ENCODE data around the gene NUDT1. TPM values are rescaled to one million over a fixed set of nuclear protein-coding genes. Genes with fewer than 3 reads are reported as not detected.

The NUDT1 gene
- polyA plus RNA-seq, 2 donors, result 24.7 to 41.0 TPM

- peaks cover 4 to 17% of the 10 kb centered on the region in 2 donors for H3K36me3 ChIP-seq (ENCODE audit: control insufficient read depth in 2 of 2, insufficient read depth in 2 of 2, low read length in 1 of 2)
- 80 to 81% methylated on average over 24 to 27 of the region's 27 CpGs for WGBS, 2 donors
- H3K9me3 ChIP-seq (ENCODE audit: control insufficient read depth in 2 of 2, insufficient read depth in 1 of 2, low read depth in 1 of 2, low read length in 1 of 2), result no peaks in the 10 kb centered on the region
- no peak overlapping the region for H3K27ac ChIP-seq (ENCODE audit: low read depth in 2 of 2, low read length in 1 of 2)
- H3K4me1 ChIP-seq (ENCODE audit: control insufficient read depth in 2 of 2, insufficient read depth in 2 of 2, low read length in 1 of 2), result no peaks in the 10 kb centered on the region
- no peak overlapping the region for H3K4me3 ChIP-seq (ENCODE audit: low read depth in 1 of 2, low read length in 2 of 2)
- no peaks in the 10 kb centered on the region for H3K27me3 ChIP-seq (ENCODE audit: control insufficient read depth in 1 of 2, insufficient read depth in 2 of 2, low read length in 2 of 2)
These were observed 29.4 kb downstream of the NUDT1 start for GRCh38 chr7:2271273-2272026.

GRCh38 chr7:2272031-2272430 is 30.0 kb downstream of the NUDT1 start:
- 85 to 86% methylated on average over 9 of the region's 9 CpGs for WGBS, 2 donors
- no peaks in the 10 kb centered on the region for H3K27me3 ChIP-seq (ENCODE audit: control insufficient read depth in 1 of 2, insufficient read depth in 2 of 2, low read length in 2 of 2)
- H3K36me3 ChIP-seq (ENCODE audit: control insufficient read depth in 2 of 2, insufficient read depth in 2 of 2, low read length in 1 of 2), result peaks cover 4 to 17% of the 10 kb centered on the region in 2 donors
- no peaks in the 10 kb centered on the region for H3K9me3 ChIP-seq (ENCODE audit: control insufficient read depth in 2 of 2, insufficient read depth in 1 of 2, low read depth in 1 of 2, low read length in 1 of 2)
- no peak overlapping the region for H3K4me3 ChIP-seq (ENCODE audit: low read depth in 1 of 2, low read length in 2 of 2)
- no peak overlapping the region for H3K27ac ChIP-seq (ENCODE audit: low read depth in 2 of 2, low read length in 1 of 2)
- H3K4me1 ChIP-seq (ENCODE audit: control insufficient read depth in 2 of 2, insufficient read depth in 2 of 2, low read length in 1 of 2), result no peaks in the 10 kb centered on the region

- Histone ChIP-seq H3K27me3 (ENCODE audit: control insufficient read depth in 1 of 2, insufficient read depth in 2 of 2, low read length in 2 of 2) (no peaks in the 10 kb centered on the region), H3K4me3 (ENCODE audit: low read depth in 1 of 2, low read length in 2 of 2) (no peak overlapping the region), H3K36me3 (ENCODE audit: control insufficient read depth in 2 of 2, insufficient read depth in 2 of 2, low read length in 1 of 2) (peaks cover 4 to 20% of the 10 kb centered on the region in 2 donors), H3K9me3 (ENCODE audit: control insufficient read depth in 2 of 2, insufficient read depth in 1 of 2, low read depth in 1 of 2, low read length in 1 of 2) (no peaks in the 10 kb centered on the region), H3K4me1 (ENCODE audit: control insufficient read depth in 2 of 2, insufficient read depth in 2 of 2, low read length in 1 of 2) (no peaks in the 10 kb centered on the region), H3K27ac (ENCODE audit: low read depth in 2 of 2, low read length in 1 of 2) (no peak overlapping the region)
- WGBS, 2 donors, result 97 to 98% methylated on average over 20 of the region's 20 CpGs
These were observed 31.8 kb downstream of the NUDT1 start for GRCh38 chr7:2273866-2274265.

GRCh38 chr7:2274666-2275065 is 32.6 kb downstream of the NUDT1 start:
- no peak overlapping the region for H3K4me3 ChIP-seq (ENCODE audit: low read depth in 1 of 2, low read length in 2 of 2)
- H3K9me3 ChIP-seq (ENCODE audit: control insufficient read depth in 2 of 2, insufficient read depth in 1 of 2, low read depth in 1 of 2, low read length in 1 of 2), result no peaks in the 10 kb centered on the region
- peaks cover 4 to 18% of the 10 kb centered on the region in 2 donors for H3K36me3 ChIP-seq (ENCODE audit: control insufficient read depth in 2 of 2, insufficient read depth in 2 of 2, low read length in 1 of 2)
- H3K4me1 ChIP-seq (ENCODE audit: control insufficient read depth in 2 of 2, insufficient read depth in 2 of 2, low read length in 1 of 2), result no peaks in the 10 kb centered on the region
- H3K27me3 ChIP-seq (ENCODE audit: control insufficient read depth in 1 of 2, insufficient read depth in 2 of 2, low read length in 2 of 2), result no peaks in the 10 kb centered on the region
- no peak overlapping the region for H3K27ac ChIP-seq (ENCODE audit: low read depth in 2 of 2, low read length in 1 of 2)
- 81 to 89% methylated on average over 7 of the region's 7 CpGs for WGBS, 2 donors

DNA sequence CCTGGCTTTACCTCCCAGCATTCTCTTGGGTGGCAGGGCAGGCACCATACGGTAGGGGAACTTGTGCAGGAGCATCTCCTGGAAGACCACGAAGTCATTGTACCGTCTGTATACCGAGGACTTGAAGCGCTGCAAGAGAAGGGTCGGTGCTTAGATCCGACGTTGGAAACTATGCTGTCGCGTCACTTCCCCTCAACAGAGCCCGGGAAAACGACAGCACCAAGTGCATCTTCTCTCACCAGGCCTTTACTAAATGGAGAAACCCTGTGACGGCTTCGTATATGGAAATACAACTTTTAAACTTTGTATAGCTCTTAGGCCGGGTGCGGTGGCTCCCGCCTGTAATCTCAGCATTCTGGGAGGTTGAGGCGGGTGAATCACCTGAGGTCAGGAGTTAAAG is 33.1 kb downstream of the NUDT1 start:
- H3K27ac ChIP-seq (ENCODE audit: low read depth in 2 of 2, low read length in 1 of 2), result no peak overlapping the region
- WGBS, 2 donors, result 89 to 90% methylated on average over 18 of the region's 18 CpGs
- H3K4me3 ChIP-seq (ENCODE audit: low read depth in 1 of 2, low read length in 2 of 2), result no peak overlapping the region
- H3K27me3 ChIP-seq (ENCODE audit: control insufficient read depth in 1 of 2, insufficient read depth in 2 of 2, low read length in 2 of 2), result no peaks in the 10 kb centered on the region
- H3K9me3 ChIP-seq (ENCODE audit: control insufficient read depth in 2 of 2, insufficient read depth in 1 of 2, low read depth in 1 of 2, low read length in 1 of 2), result no peaks in the 10 kb centered on the region
- peaks cover 4 to 15% of the 10 kb centered on the region in 2 donors for H3K36me3 ChIP-seq (ENCODE audit: control insufficient read depth in 2 of 2, insufficient read depth in 2 of 2, low read length in 1 of 2)
- H3K4me1 ChIP-seq (ENCODE audit: control insufficient read depth in 2 of 2, insufficient read depth in 2 of 2, low read length in 1 of 2), result no peaks in the 10 kb centered on the region

DNA sequence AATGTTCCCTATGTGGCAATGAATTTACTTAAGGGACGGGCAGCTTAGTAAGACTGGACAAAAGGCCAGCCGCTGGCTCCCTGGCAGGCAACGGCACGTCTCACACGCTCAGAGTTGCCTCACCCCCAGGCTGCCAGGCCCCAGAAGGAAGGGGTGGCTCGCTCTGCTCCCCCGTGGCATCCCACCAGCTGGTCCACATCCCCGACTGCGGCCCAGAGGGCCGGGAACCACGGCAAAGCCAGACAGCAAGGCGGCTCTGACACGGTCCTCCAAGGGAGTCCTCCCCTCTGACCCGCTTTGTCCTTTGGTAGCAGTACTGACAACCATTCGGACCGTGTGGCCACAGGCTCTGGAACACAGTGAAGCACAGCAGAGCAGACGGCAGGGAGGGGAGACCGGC is 34.1 kb downstream of the NUDT1 start:
- Histone ChIP-seq H3K4me3 (ENCODE audit: low read depth in 1 of 2, low read length in 2 of 2) (no peak overlapping the region), H3K27ac (ENCODE audit: low read depth in 2 of 2, low read length in 1 of 2) (no peak overlapping the region), H3K4me1 (ENCODE audit: control insufficient read depth in 2 of 2, insufficient read depth in 2 of 2, low read length in 1 of 2) (no peaks in the 10 kb centered on the region), H3K36me3 (ENCODE audit: control insufficient read depth in 2 of 2, insufficient read depth in 2 of 2, low read length in 1 of 2) (peaks cover 4 to 15% of the 10 kb centered on the region in 2 donors), H3K27me3 (ENCODE audit: control insufficient read depth in 1 of 2, insufficient read depth in 2 of 2, low read length in 2 of 2) (no peaks in the 10 kb centered on the region), H3K9me3 (ENCODE audit: control insufficient read depth in 2 of 2, insufficient read depth in 1 of 2, low read depth in 1 of 2, low read length in 1 of 2) (no peaks in the 10 kb centered on the region)
- 84 to 91% methylated on average over 18 of the region's 18 CpGs for WGBS, 2 donors

GRCh38 chr7:2278026-2278425 is 36.0 kb downstream of the NUDT1 start:
- H3K27me3 ChIP-seq (ENCODE audit: control insufficient read depth in 1 of 2, insufficient read depth in 2 of 2, low read length in 2 of 2), result no peaks in the 10 kb centered on the region
- no peaks in the 10 kb centered on the region for H3K9me3 ChIP-seq (ENCODE audit: control insufficient read depth in 2 of 2, insufficient read depth in 1 of 2, low read depth in 1 of 2, low read length in 1 of 2)
- no peak overlapping the region for H3K27ac ChIP-seq (ENCODE audit: low read depth in 2 of 2, low read length in 1 of 2)
- H3K4me3 ChIP-seq (ENCODE audit: low read depth in 1 of 2, low read length in 2 of 2), result no peak overlapping the region
- peaks cover 4 to 15% of the 10 kb centered on the region in 2 donors for H3K36me3 ChIP-seq (ENCODE audit: control insufficient read depth in 2 of 2, insufficient read depth in 2 of 2, low read length in 1 of 2)
- H3K4me1 ChIP-seq (ENCODE audit: control insufficient read depth in 2 of 2, insufficient read depth in 2 of 2, low read length in 1 of 2), result no peaks in the 10 kb centered on the region
- WGBS, 2 donors, result 92 to 96% methylated on average over 11 of the region's 11 CpGs

GRCh38 chr7:2279896-2280295 is 37.9 kb downstream of the NUDT1 start:
- no peaks in the 10 kb centered on the region for H3K4me1 ChIP-seq (ENCODE audit: control insufficient read depth in 2 of 2, insufficient read depth in 2 of 2, low read length in 1 of 2)
- H3K27ac ChIP-seq (ENCODE audit: low read depth in 2 of 2, low read length in 1 of 2), result no peak overlapping the region
- H3K36me3 ChIP-seq (ENCODE audit: control insufficient read depth in 2 of 2, insufficient read depth in 2 of 2, low read length in 1 of 2), result peaks cover 0 to 4% of the 10 kb centered on the region in 2 donors
- H3K4me3 ChIP-seq (ENCODE audit: low read depth in 1 of 2, low read length in 2 of 2), result no peak overlapping the region
- H3K27me3 ChIP-seq (ENCODE audit: control insufficient read depth in 1 of 2, insufficient read depth in 2 of 2, low read length in 2 of 2), result no peaks in the 10 kb centered on the region
- no peaks in the 10 kb centered on the region for H3K9me3 ChIP-seq (ENCODE audit: control insufficient read depth in 2 of 2, insufficient read depth in 1 of 2, low read depth in 1 of 2, low read length in 1 of 2)
- whole genome bisulfite sequencing, 2 donors, result 60 to 67% methylated on average over 4 of the region's 4 CpGs

- Histone ChIP-seq H3K27ac (ENCODE audit: low read depth in 2 of 2, low read length in 1 of 2) (no peak overlapping the region), H3K4me3 (ENCODE audit: low read depth in 1 of 2, low read length in 2 of 2) (no peak overlapping the region), H3K27me3 (ENCODE audit: control insufficient read depth in 1 of 2, insufficient read depth in 2 of 2, low read length in 2 of 2) (no peaks in the 10 kb centered on the region), H3K36me3 (ENCODE audit: control insufficient read depth in 2 of 2, insufficient read depth in 2 of 2, low read length in 1 of 2) (peaks cover 0 to 4% of the 10 kb centered on the region in 2 donors), H3K9me3 (ENCODE audit: control insufficient read depth in 2 of 2, insufficient read depth in 1 of 2, low read depth in 1 of 2, low read length in 1 of 2) (no peaks in the 10 kb centered on the region), H3K4me1 (ENCODE audit: control insufficient read depth in 2 of 2, insufficient read depth in 2 of 2, low read length in 1 of 2) (no peaks in the 10 kb centered on the region)
- WGBS, 2 donors, result 58 to 75% methylated on average over 2 of the region's 2 CpGs
These were observed 38.4 kb downstream of the NUDT1 start for GRCh38 chr7:2280424-2280823.

GRCh38 chr7:2281541-2281940 is 39.5 kb downstream of the NUDT1 start:
- no peak overlapping the region for H3K4me3 ChIP-seq (ENCODE audit: low read depth in 1 of 2, low read length in 2 of 2)
- H3K9me3 ChIP-seq (ENCODE audit: control insufficient read depth in 2 of 2, insufficient read depth in 1 of 2, low read depth in 1 of 2, low read length in 1 of 2), result no peaks in the 10 kb centered on the region
- no peaks in the 10 kb centered on the region for H3K4me1 ChIP-seq (ENCODE audit: control insufficient read depth in 2 of 2, insufficient read depth in 2 of 2, low read length in 1 of 2)
- WGBS, 2 donors, result 45 to 53% methylated on average over 9 of the region's 9 CpGs
- H3K36me3 ChIP-seq (ENCODE audit: control insufficient read depth in 2 of 2, insufficient read depth in 2 of 2, low read length in 1 of 2), result peaks cover 0 to 2% of the 10 kb centered on the region in 2 donors
- no peak overlapping the region for H3K27ac ChIP-seq (ENCODE audit: low read depth in 2 of 2, low read length in 1 of 2)
- H3K27me3 ChIP-seq (ENCODE audit: control insufficient read depth in 1 of 2, insufficient read depth in 2 of 2, low read length in 2 of 2), result no peaks in the 10 kb centered on the region

Data from esophagus (tissue), 2 donors.